Measurements from ENCODE around the gene LTB. TPM values are rescaled to one million over a fixed set of nuclear protein-coding genes. Genes with fewer than 3 reads are reported as not detected.

Gene LTB
- polyA plus RNA-seq, 1 donor from 2014 or later = not detected

GRCh38 chr6:31544676-31545075 lies 37.5 kb downstream of the LTB start:
- Histone ChIP-seq H3K36me3 (ENCODE audit: insufficient read depth, low read length) (peaks cover 7% of the 10 kb centered on the region), H3K79me2 (replicated peaks; ENCODE audit: insufficient read depth, low read length) (peaks cover 68% of the 10 kb centered on the region), H2AFZ (ENCODE audit: low read depth, low read length) (no peak overlapping the region), H3F3A (ENCODE audit: insufficient read depth, low read length, poor library complexity, severe bottlenecking) (no peaks in the 10 kb centered on the region), H3K27ac (ENCODE audit: low read length) (no peak overlapping the region), H3K9me3 (ENCODE audit: low read length) (no peaks in the 10 kb centered on the region), H3K27me3 (ENCODE audit: insufficient read depth, low read depth, low read length) (no peaks in the 10 kb centered on the region), H4K20me1 (ENCODE audit: insufficient read depth) (peaks cover 9% of the 10 kb centered on the region), H3K4me2 (ENCODE audit: low read length) (no peak overlapping the region), H3K9ac (ENCODE audit: low read length) (peak overlapping the region; percentile 80), H3K9me2 (ENCODE audit: insufficient read depth, low read length) (no peaks in the 10 kb centered on the region), H3K4me3 (ENCODE audit: low read length) (peak overlapping the region; percentile 69)
- TF ChIP-seq CTCF (IDR thresholded peaks at IDR 0.05; ENCODE audit: poor library complexity, severe bottlenecking) (no peak), RAD21 (conservative IDR thresholded peaks at IDR 0.05) (no peak), TAF1 (IDR thresholded peaks at IDR 0.05; ENCODE audit: low read depth) (no peak), SMC3 (conservative IDR thresholded peaks at IDR 0.05; ENCODE audit: poor library complexity) (no peak), EP300 (conservative IDR thresholded peaks at IDR 0.05; ENCODE audit: poor library complexity, severe bottlenecking) (no peak), EZH2 (IDR thresholded peaks at IDR 0.05; ENCODE audit: borderline replicate concordance, insufficient read depth, low read length, poor library complexity, severe bottlenecking) (no peak), POLR2AphosphoS5 (IDR thresholded peaks at IDR 0.05) (no peak)
- TF ChIP-seq, protein P1, sequence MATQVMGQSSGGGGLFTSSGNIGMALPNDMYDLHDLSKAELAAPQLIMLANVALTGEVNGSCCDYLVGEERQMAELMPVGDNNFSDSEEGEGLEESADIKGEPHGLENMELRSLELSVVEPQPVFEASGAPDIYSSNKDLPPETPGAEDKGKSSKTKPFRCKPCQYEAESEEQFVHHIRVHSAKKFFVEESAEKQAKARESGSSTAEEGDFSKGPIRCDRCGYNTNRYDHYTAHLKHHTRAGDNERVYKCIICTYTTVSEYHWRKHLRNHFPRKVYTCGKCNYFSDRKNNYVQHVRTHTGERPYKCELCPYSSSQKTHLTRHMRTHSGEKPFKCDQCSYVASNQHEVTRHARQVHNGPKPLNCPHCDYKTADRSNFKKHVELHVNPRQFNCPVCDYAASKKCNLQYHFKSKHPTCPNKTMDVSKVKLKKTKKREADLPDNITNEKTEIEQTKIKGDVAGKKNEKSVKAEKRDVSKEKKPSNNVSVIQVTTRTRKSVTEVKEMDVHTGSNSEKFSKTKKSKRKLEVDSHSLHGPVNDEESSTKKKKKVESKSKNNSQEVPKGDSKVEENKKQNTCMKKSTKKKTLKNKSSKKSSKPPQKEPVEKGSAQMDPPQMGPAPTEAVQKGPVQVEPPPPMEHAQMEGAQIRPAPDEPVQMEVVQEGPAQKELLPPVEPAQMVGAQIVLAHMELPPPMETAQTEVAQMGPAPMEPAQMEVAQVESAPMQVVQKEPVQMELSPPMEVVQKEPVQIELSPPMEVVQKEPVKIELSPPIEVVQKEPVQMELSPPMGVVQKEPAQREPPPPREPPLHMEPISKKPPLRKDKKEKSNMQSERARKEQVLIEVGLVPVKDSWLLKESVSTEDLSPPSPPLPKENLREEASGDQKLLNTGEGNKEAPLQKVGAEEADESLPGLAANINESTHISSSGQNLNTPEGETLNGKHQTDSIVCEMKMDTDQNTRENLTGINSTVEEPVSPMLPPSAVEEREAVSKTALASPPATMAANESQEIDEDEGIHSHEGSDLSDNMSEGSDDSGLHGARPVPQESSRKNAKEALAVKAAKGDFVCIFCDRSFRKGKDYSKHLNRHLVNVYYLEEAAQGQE (IDR thresholded peaks at IDR 0.05; ENCODE audit: borderline replicate concordance) = no peak

DNA sequence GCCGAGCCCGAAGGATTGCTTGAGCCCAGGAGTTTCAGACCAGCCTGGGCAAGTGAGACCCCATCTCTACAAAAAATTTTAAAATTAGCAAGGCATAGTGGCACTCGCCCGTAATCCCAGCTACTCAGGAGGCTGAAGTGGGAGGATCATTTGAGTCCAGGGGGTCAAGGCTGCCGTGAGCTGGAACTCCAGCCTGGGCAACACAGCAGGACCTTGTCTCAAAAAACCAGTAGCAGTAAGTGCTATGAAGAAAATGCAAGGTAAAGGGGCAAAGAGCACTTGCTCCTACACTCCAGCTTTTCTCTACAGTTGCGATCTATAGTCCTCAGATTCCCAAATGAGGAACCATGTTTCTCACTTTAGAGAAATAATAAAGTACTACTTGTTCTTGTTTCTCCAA lies 38.6 kb downstream of the LTB start:
- Histone ChIP-seq H3K79me2 (replicated peaks; ENCODE audit: insufficient read depth, low read length) (peaks cover 75% of the 10 kb centered on the region), H3K9me3 (ENCODE audit: low read length) (no peaks in the 10 kb centered on the region), H3K27me3 (ENCODE audit: insufficient read depth, low read depth, low read length) (no peaks in the 10 kb centered on the region), H3K9me2 (ENCODE audit: insufficient read depth, low read length) (no peaks in the 10 kb centered on the region), H3K9ac (ENCODE audit: low read length) (no peak overlapping the region), H3K27ac (ENCODE audit: low read length) (no peak overlapping the region), H2AFZ (ENCODE audit: low read depth, low read length) (no peak overlapping the region), H3F3A (ENCODE audit: insufficient read depth, low read length, poor library complexity, severe bottlenecking) (no peaks in the 10 kb centered on the region), H3K4me3 (ENCODE audit: low read length) (no peak overlapping the region), H3K4me2 (ENCODE audit: low read length) (no peak overlapping the region), H3K36me3 (ENCODE audit: insufficient read depth, low read length) (peaks cover 4% of the 10 kb centered on the region), H4K20me1 (ENCODE audit: insufficient read depth) (peaks cover 20% of the 10 kb centered on the region)
- TF ChIP-seq SMC3 (conservative IDR thresholded peaks at IDR 0.05; ENCODE audit: poor library complexity) = no peak
- no peak for TF ChIP-seq MXI1 (conservative IDR thresholded peaks at IDR 0.05; ENCODE audit: poor library complexity, severe bottlenecking)
- no peak for TF ChIP-seq POLR2AphosphoS5 (IDR thresholded peaks at IDR 0.05)
- TF ChIP-seq EZH2 (IDR thresholded peaks at IDR 0.05; ENCODE audit: borderline replicate concordance, insufficient read depth, low read length, poor library complexity, severe bottlenecking) = no peak
- TF ChIP-seq, protein P1 (IDR thresholded peaks at IDR 0.05; ENCODE audit: borderline replicate concordance) = no peak
- TF ChIP-seq CTCF (IDR thresholded peaks at IDR 0.05; ENCODE audit: poor library complexity, severe bottlenecking) = no peak
